Psoas muscle (tissue), 8 donors: Measurements from ENCODE around the gene LRP1. TPM values are rescaled to one million over a fixed set of nuclear protein-coding genes. Genes with fewer than 3 reads are reported as not detected.

ENCODE experiments used
- ATAC-seq, 4 donors: fragments of 200-7000 bp; cut with Tn5 transposase; one replicate each; pipeline ENCODE4 v1.9.1; 2020; ENCODE audit warnings: moderate library complexity in 3 of 4, mild to moderate bottlenecking in 2 of 4
- DNase-seq, 2 donors: peaks; one replicate each; pipeline ENCODE4 v3.0.0-alpha.2; 2020
- H3K27ac ChIP-seq: fragments of 200-600 bp; one replicate; pipeline ENCODE4 v1.8.0; 2022
- H3K27me3 ChIP-seq, 3 donors: fragments of 200-600 bp in 1 of 3; one replicate each; pipeline versions ENCODE4 v1.6.1 to v1.8.0; 2013 to 2022; ENCODE audit warnings: low read length in 2 of 3, mild to moderate bottlenecking in 2 of 3, moderate library complexity in 1 of 3; ENCODE audit not compliant: insufficient read depth in 3 of 3
- H3K36me3 ChIP-seq, 2 donors: fragments of 200-600 bp in 1 of 2; one replicate each; pipeline versions ENCODE4 v1.6.1 to v1.8.0; 2013 to 2022; ENCODE audit warnings: low read depth in 1 of 2, mild to moderate bottlenecking in 1 of 2, moderate library complexity in 1 of 2; ENCODE audit not compliant: insufficient read depth in 1 of 2
- H3K4me1 ChIP-seq: fragments of 200-600 bp; one replicate; pipeline ENCODE4 v1.8.0; 2022
- H3K4me3 ChIP-seq: fragments of 200-600 bp; one replicate; pipeline ENCODE4 v1.8.0; 2022; ENCODE audit warnings: mild to moderate bottlenecking
- H3K9me3 ChIP-seq: fragments of 200-600 bp; one replicate; pipeline ENCODE4 v1.8.0; 2022
- CTCF ChIP-seq: fragments of 200-600 bp; IDR thresholded peaks from one replicate; pipeline ENCODE4 v1.8.0; 2022; ENCODE audit warnings: antibody characterized with exemption
- WGBS, 3 donors: extraction: QIAGEN DNeasy Blood & Tissue Kit; methylation state at CpG; one replicate each; pipeline versions ENCODE4 v1.1.6 to v1.1.7; 2013; 5-methylcytosine and 5-hydroxymethylcytosine counted together
- intact Hi-C, 2 donors: fragments of 100-400 bp; cut with DNase I; formaldehyde crosslinking; loops; one replicate each; pipeline versions ENCODE4 v1.11.0 to v1.14.2; 2022
- polyA plus RNA-seq, 3 donors: library from polyadenylated mRNA; stranded (reverse); fragments of 200-250 nt; gene quantifications; one replicate each; pipeline ENCODE4 v1.2.3, GENCODE V29; 2013
- total RNA-seq, 4 donors: library from RNA; stranded (reverse); fragmentation: NEBNext Ultra II Directional in 2 of 4; extraction: Animal tissue kit (Norgen Biotek cat#: 25700) in 2 of 4; gene quantifications; one replicate each; pipeline versions ENCODE4 v1.2.1 to v1.2.4, GENCODE V29; 2021 to 2023
- donor health status: healthy with polysubstance abuse.
- donor health status: DM: no; HTN: no; CAD: no; lungs with moderate emphysema.
- donor health status: Bipolar disorder and iron deficiency.
- donor health status: healthy.
- donor health status: DM: yes; HTN: yes; CAD: no.
- donor health status: DM: no; HTN: no; CAD: no.
- donor health status: DM: no; HTN: no; CAD: no.
- donor health status: DM: yes; HTN: yes; CAD: no.

Gene LRP1
- total and polyA plus RNA-seq, 7 donors, result 10.7 to 50.6 (median 33.1) TPM

- TF ChIP-seq CTCF, result no peak
- Histone ChIP-seq H3K36me3 (peaks cover 7 to 40% of the 10 kb centered on the region in 2 donors), H3K27me3 (no peaks in the 10 kb centered on the region), H3K9me3 (no peaks in the 10 kb centered on the region), H3K27ac (no peak overlapping the region), H3K4me1 (peaks cover 24% of the 10 kb centered on the region), H3K4me3 (peak overlapping the region; percentile 84)
- 81 to 82% (median 82%) methylated on average over 23 to 25 of the region's 25 CpGs for WGBS, 3 donors
- intact Hi-C loops, result no loop called here
- ATAC-seq (no peak), DNase-seq (no peak)
These were observed 36.4 kb upstream of the LRP1 start for GRCh38 chr12:57091638-57092528.

- TF ChIP-seq CTCF, result no peak
- no peak for ATAC-seq
- no peak overlapping the region for H3K27ac ChIP-seq
- H3K27me3 ChIP-seq, result no peaks in the 10 kb centered on the region
- H3K9me3 ChIP-seq, result no peaks in the 10 kb centered on the region
- 81 to 84% (median 83%) methylated on average over 5 of the region's 5 CpGs for WGBS, 3 donors
- no peak overlapping the region for H3K4me3 ChIP-seq
- no peak for DNase-seq
- peaks cover 7 to 43% of the 10 kb centered on the region in 2 donors for H3K36me3 ChIP-seq
- intact Hi-C loops, result no loop called here
- peaks cover 24% of the 10 kb centered on the region for H3K4me1 ChIP-seq
These were observed 35.8 kb upstream of the LRP1 start for GRCh38 chr12:57092529-57092862.

- Histone ChIP-seq H3K9me3 (no peaks in the 10 kb centered on the region), H3K4me3 (no peak overlapping the region), H3K36me3 (peaks cover 7 to 43% of the 10 kb centered on the region in 2 donors), H3K27ac (no peak overlapping the region), H3K4me1 (peaks cover 24% of the 10 kb centered on the region), H3K27me3 (no peaks in the 10 kb centered on the region)
- intact Hi-C loops, result no loop called here
- no peak for ATAC-seq
- whole genome bisulfite sequencing, 3 donors, result 84 to 92% (median 91%) methylated on average over 4 of the region's 4 CpGs
- no peak for TF ChIP-seq CTCF
- no peak for DNase-seq
These were observed 35.3 kb upstream of the LRP1 start for GRCh38 chr12:57092876-57093414.

- DNase-seq (peak; percentile 78 to 82), ATAC-seq (peak; percentile 31 to 43 (median 36))
- Histone ChIP-seq H3K9me3 (no peaks in the 10 kb centered on the region), H3K4me3 (peak overlapping the region; percentile 11), H3K4me1 (peaks cover 24% of the 10 kb centered on the region), H3K27me3 (no peaks in the 10 kb centered on the region), H3K36me3 (peaks cover 7 to 43% of the 10 kb centered on the region in 2 donors), H3K27ac (peak overlapping the region; percentile 4)
- intact Hi-C loops, result no loop called here
- WGBS, 3 donors, result 58 to 67% (median 62%) methylated on average over 24 of the region's 24 CpGs
- peak; percentile 40 for TF ChIP-seq CTCF
These were observed 34.7 kb upstream of the LRP1 start for GRCh38 chr12:57093415-57094207.
